ENCODE results near the gene CALB2. TPM values are rescaled to one million over a fixed set of nuclear protein-coding genes. Genes with fewer than 3 reads are reported as not detected.

CALB2 gene
- total RNA-seq, 1 experiment from 2014 or later, result 5.5 TPM

Other genes starting within 250 kb of the CALB2 start
- not detected for gene HYDIN, start 128.0 kb upstream of the CALB2 start, total RNA-seq (2021; ENCODE audit: unreplicated experiment)
- 26.8 TPM for gene CMTR2, start 69.3 kb upstream of the CALB2 start, total RNA-seq (2021; ENCODE audit: unreplicated experiment)
- gene TLE7, start 83.3 kb downstream of the CALB2 start, total RNA-seq (2021; ENCODE audit: unreplicated experiment), result not detected
- gene ZNF23, start 103.5 kb downstream of the CALB2 start, total RNA-seq (2021; ENCODE audit: unreplicated experiment), result 11.1 TPM
- 5.4 TPM for gene ZNF19, start 130.6 kb downstream of the CALB2 start, total RNA-seq (2021; ENCODE audit: unreplicated experiment)
- gene CHST4, start 167.7 kb downstream of the CALB2 start, total RNA-seq (2021; ENCODE audit: unreplicated experiment), result 0.59 TPM
- gene TAT, start 218.4 kb downstream of the CALB2 start, total RNA-seq (2021; ENCODE audit: unreplicated experiment), result 0.91 TPM